ENCODE data around the gene PLD4. TPM values are rescaled to one million over a fixed set of nuclear protein-coding genes. Genes with fewer than 3 reads are reported as not detected.

The PLD4 gene
- total and polyA plus RNA-seq, 9 donors = 0.12 to 3.2 (median 1.0) TPM; not detected in 1

GRCh38 chr14:104891121-104891551 is 33.5 kb upstream of the PLD4 start:
- Histone ChIP-seq H3K36me3 (no peaks in the 10 kb centered on the region), H3K4me3 (no peak overlapping the region), H3K4me1 (ENCODE audit: insufficient read depth) (no peaks in the 10 kb centered on the region), H3K27ac (no peak overlapping the region), H3K27me3 (no peaks in the 10 kb centered on the region), H3K9me3 (no peaks in the 10 kb centered on the region)
- peak in 1 of 5 donors; percentile 19 for DNase-seq
- intact Hi-C loops (cut with DNase I) = loop anchor here in 1 of 4 donors (5.0 kb wide), 1 partner anchor 151 kb away; no protein-coding TSS in a partner anchor
- TF ChIP-seq POLR2A (IDR thresholded peaks at IDR 0.05) (no peak), EP300 (IDR thresholded peaks at IDR 0.05) (no peak), CTCF (IDR thresholded peaks at IDR 0.05) (no peak)
- WGBS, 3 donors = 93 to 96% (median 95%) methylated on average over 4 of the region's 4 CpGs

- Histone ChIP-seq H3K9me3 (no peaks in the 10 kb centered on the region), H3K36me3 (no peaks in the 10 kb centered on the region), H3K4me1 (ENCODE audit: insufficient read depth) (no peaks in the 10 kb centered on the region), H3K27me3 (no peaks in the 10 kb centered on the region), H3K27ac (no peak overlapping the region), H3K4me3 (no peak overlapping the region)
- TF ChIP-seq CTCF (IDR thresholded peaks at IDR 0.05) (no peak), EP300 (IDR thresholded peaks at IDR 0.05) (no peak), POLR2A (IDR thresholded peaks at IDR 0.05) (no peak)
- WGBS, 3 donors = 70 to 83% (median 78%) methylated on average over 13 of the region's 13 CpGs
- peak in 3 of 5 donors; percentile 7 to 30 (median 16) for DNase-seq
- intact Hi-C loops (cut with DNase I) = loop anchor here in 1 of 4 donors (5.0 kb wide), 1 partner anchor 150 kb away; no protein-coding TSS in a partner anchor
These were observed 32.8 kb upstream of the PLD4 start for GRCh38 chr14:104891664-104892530.

GRCh38 chr14:104892531-104893434 is 31.9 kb upstream of the PLD4 start:
- H3K27me3 ChIP-seq = no peaks in the 10 kb centered on the region
- no peak overlapping the region for H3K27ac ChIP-seq
- peak in 3 of 5 donors; percentile 5 to 31 (median 21) for DNase-seq
- H3K9me3 ChIP-seq = no peaks in the 10 kb centered on the region
- 75 to 81% (median 76%) methylated on average over 29 to 31 of the region's 31 CpGs for WGBS, 3 donors
- no peak for TF ChIP-seq EP300 (IDR thresholded peaks at IDR 0.05)
- no peak for TF ChIP-seq CTCF (IDR thresholded peaks at IDR 0.05)
- no peak for TF ChIP-seq POLR2A (IDR thresholded peaks at IDR 0.05)
- intact Hi-C loops (cut with DNase I) = loop anchor here in 1 of 4 donors (5.0 kb wide), 1 partner anchor 150 kb away; no protein-coding TSS in a partner anchor
- H3K36me3 ChIP-seq = no peaks in the 10 kb centered on the region
- no peaks in the 10 kb centered on the region for H3K4me1 ChIP-seq (ENCODE audit: insufficient read depth)
- H3K4me3 ChIP-seq = no peak overlapping the region
